Testis (tissue), 2 donors: Measurements from ENCODE around the gene PREB.

Experiments
- POLR2A ChIP-seq: fragments of 450-650 bp; IDR thresholded peaks from one replicate; pipeline ENCODE4 v1.6.1; 2017; ENCODE audit warnings: antibody characterized with exemption, mild to moderate bottlenecking, moderate library complexity
- TF ChIP-seq, protein P1 (sequence below), 3 experiments: fragments of 450-650 bp in 2 of 3; fragments of 200-600 bp in 1 of 3; sonication (generic) in 1 of 3; IDR thresholded peaks; one replicate each; pipeline ENCODE4 v1.5.1; 2016 to 2019; ENCODE audit warnings: antibody characterized with exemption in 3 of 3, mild to moderate bottlenecking in 2 of 3, moderate library complexity in 1 of 3

- TF ChIP-seq, protein P1, sequence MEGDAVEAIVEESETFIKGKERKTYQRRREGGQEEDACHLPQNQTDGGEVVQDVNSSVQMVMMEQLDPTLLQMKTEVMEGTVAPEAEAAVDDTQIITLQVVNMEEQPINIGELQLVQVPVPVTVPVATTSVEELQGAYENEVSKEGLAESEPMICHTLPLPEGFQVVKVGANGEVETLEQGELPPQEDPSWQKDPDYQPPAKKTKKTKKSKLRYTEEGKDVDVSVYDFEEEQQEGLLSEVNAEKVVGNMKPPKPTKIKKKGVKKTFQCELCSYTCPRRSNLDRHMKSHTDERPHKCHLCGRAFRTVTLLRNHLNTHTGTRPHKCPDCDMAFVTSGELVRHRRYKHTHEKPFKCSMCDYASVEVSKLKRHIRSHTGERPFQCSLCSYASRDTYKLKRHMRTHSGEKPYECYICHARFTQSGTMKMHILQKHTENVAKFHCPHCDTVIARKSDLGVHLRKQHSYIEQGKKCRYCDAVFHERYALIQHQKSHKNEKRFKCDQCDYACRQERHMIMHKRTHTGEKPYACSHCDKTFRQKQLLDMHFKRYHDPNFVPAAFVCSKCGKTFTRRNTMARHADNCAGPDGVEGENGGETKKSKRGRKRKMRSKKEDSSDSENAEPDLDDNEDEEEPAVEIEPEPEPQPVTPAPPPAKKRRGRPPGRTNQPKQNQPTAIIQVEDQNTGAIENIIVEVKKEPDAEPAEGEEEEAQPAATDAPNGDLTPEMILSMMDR (IDR thresholded peaks at IDR 0.05): no peak
- TF ChIP-seq POLR2A: no peak
Measured at GRCh38 chr2:27179344-27180000, 45.0 kb upstream of the PREB start.
